Measurements from ENCODE around the gene NFIC. TPM values are rescaled to one million over a fixed set of nuclear protein-coding genes. Genes with fewer than 3 reads are reported as not detected.

NFIC gene
- total and polyA plus RNA-seq, 4 donors: 40.4 to 208 (median 49.8) TPM

DNA sequence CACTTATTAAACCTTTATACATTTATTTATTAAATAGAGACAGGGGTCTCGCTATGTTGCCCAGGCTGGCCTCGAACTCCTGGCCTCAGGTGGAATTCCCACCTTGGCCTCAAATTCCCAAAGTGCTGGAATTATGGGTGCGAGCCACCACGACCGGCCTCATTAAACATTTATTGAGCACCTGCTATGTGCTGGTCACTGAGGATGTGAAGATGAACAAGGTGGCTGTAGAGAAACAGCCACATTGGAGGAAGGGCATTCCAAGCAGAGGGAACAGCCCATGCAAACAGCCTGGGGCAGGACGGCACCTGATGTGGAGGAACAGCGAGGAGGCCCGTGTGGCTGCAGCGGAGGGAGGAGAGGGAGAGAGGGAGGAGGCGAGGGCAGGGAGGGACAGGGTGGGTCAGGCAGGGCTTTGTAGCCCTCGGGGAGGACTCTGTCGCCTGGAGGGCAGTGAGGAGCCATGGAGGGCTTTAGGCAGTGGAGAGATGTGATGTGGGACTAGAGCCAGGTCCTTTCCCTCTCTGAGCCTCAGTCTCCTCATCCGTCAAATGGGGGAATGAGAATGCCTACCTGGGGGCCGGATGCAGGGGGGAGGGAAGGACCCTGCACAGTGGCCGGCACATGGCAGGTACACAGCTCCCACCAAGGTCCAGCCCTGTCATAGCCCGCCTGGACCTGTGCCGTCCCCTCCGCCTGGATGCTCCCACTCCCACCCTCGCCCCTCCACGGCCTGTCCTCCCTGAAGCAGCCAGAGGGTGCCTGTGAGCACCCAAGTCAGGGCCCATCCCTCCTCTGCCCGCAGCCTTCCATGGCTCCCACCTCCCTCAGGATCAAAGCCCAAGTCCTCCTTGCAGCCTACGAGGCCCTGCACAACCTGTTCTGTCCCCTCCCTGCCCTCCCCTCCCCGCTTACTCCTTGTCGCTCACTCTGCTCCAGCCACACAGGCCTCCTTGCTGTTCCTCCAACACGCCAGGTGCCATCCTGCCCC lies 21.5 kb upstream of the NFIC start:
- H3K9me3 ChIP-seq (ENCODE audit: control insufficient read depth in 4 of 4, insufficient read depth in 3 of 4, low read length in 3 of 4): no peaks in the 10 kb centered on the region
- DNase-seq (no peak), ATAC-seq (ENCODE audit: insufficient read depth, low FRiP score) (no peak)
- TF ChIP-seq CTCF (IDR thresholded peaks at IDR 0.05; ENCODE audit: control extremely low read depth, extremely low read depth): no peak
- H3K27ac ChIP-seq (ENCODE audit: low read depth in 1 of 2, low read length in 1 of 2): no peak overlapping the region
- no peak overlapping the region for H3K4me3 ChIP-seq
- no peak overlapping the region for H3K9ac ChIP-seq (ENCODE audit: insufficient read depth in 1 of 2, low read length in 2 of 2)
- H3K36me3 ChIP-seq (ENCODE audit: control insufficient read depth in 4 of 4, insufficient read depth in 4 of 4, low read length in 4 of 4): no peaks in the 10 kb centered on the region
- H3K4me1 ChIP-seq (ENCODE audit: control insufficient read depth in 5 of 5, insufficient read depth in 5 of 5, low read length in 5 of 5): peaks cover 0 to 15% (median 4%) of the 10 kb centered on the region in 5 donors
- WGBS, 2 donors: 91% methylated on average over 24 to 25 of the region's 25 CpGs
- no peaks in the 10 kb centered on the region for H3K27me3 ChIP-seq (ENCODE audit: control insufficient read depth in 3 of 3, insufficient read depth in 3 of 3, low read length in 2 of 3)

- TF ChIP-seq CTCF (IDR thresholded peaks at IDR 0.05; ENCODE audit: control extremely low read depth, extremely low read depth): no peak
- Histone ChIP-seq H3K9ac (ENCODE audit: insufficient read depth in 1 of 2, low read length in 2 of 2) (no peak overlapping the region), H3K9me3 (ENCODE audit: control insufficient read depth in 4 of 4, insufficient read depth in 3 of 4, low read length in 3 of 4) (no peaks in the 10 kb centered on the region), H3K27me3 (ENCODE audit: control insufficient read depth in 3 of 3, insufficient read depth in 3 of 3, low read length in 2 of 3) (no peaks in the 10 kb centered on the region), H3K36me3 (ENCODE audit: control insufficient read depth in 4 of 4, insufficient read depth in 4 of 4, low read length in 4 of 4) (no peaks in the 10 kb centered on the region), H3K4me1 (ENCODE audit: control insufficient read depth in 5 of 5, insufficient read depth in 5 of 5, low read length in 5 of 5) (peaks cover 0 to 15% (median 4%) of the 10 kb centered on the region in 5 donors), H3K4me3 (no peak overlapping the region), H3K27ac (ENCODE audit: low read depth in 1 of 2, low read length in 1 of 2) (peak overlapping the region; percentile 25 to 60)
- WGBS, 2 donors: 68 to 77% methylated on average over 14 to 15 of the region's 15 CpGs
- no peak for ATAC-seq (ENCODE audit: insufficient read depth, low FRiP score)
- DNase-seq: peak in 1 of 3 donors; percentile 22
Observed at GRCh38 chr19:3345850-3346460, 20.4 kb upstream of the NFIC start.

DNA sequence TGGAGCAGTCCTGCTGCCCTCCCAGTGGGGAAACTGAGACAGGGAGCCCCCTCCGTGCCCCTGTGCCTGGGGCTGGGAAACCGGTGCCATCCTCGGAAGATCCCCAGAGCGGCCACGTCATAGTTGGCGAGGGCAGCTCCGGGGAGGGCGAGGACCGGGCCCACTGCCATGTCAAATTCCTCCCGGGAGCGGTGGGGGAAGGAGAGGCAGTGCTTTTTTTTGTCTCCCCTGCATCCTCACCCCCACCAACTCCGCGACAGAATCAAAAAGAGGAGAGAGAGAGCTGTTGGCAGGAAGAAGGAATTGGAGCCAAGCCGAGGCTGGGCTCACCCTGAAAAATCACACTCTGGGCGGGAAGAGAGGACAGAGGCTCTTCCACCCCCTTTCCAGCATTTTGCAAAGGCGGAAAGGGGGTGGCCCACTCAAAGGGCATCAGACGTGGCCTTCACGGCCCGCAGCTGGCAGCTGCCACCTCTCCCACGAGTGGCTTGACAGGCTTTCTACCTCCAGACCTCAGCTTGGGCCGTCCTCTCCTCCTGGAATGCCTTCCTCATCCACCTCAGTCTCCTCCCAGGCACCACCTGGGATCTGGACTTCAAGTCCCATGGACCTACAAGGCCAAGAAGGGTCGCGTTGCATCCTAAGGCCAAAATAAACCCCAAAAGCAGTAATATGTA lies 19.6 kb upstream of the NFIC start:
- DNase-seq: peak; percentile 90 to 96 (median 94)
- peaks cover 0 to 3% (median 0%) of the 10 kb centered on the region in 3 donors for H3K27me3 ChIP-seq (ENCODE audit: control insufficient read depth in 3 of 3, insufficient read depth in 3 of 3, low read length in 2 of 3)
- peak overlapping the region; percentile 25 to 60 for H3K27ac ChIP-seq (ENCODE audit: low read depth in 1 of 2, low read length in 1 of 2)
- no peaks in the 10 kb centered on the region for H3K9me3 ChIP-seq (ENCODE audit: control insufficient read depth in 4 of 4, insufficient read depth in 3 of 4, low read length in 3 of 4)
- H3K9ac ChIP-seq (ENCODE audit: insufficient read depth in 1 of 2, low read length in 2 of 2): no peak overlapping the region
- no peak overlapping the region for H3K4me3 ChIP-seq
- no peak for ATAC-seq (ENCODE audit: insufficient read depth, low FRiP score)
- no peak for TF ChIP-seq CTCF (IDR thresholded peaks at IDR 0.05; ENCODE audit: control extremely low read depth, extremely low read depth)
- no peaks in the 10 kb centered on the region for H3K36me3 ChIP-seq (ENCODE audit: control insufficient read depth in 4 of 4, insufficient read depth in 4 of 4, low read length in 4 of 4)
- WGBS, 2 donors: 31 to 60% methylated on average over 23 of the region's 23 CpGs
- H3K4me1 ChIP-seq (ENCODE audit: control insufficient read depth in 5 of 5, insufficient read depth in 5 of 5, low read length in 5 of 5): peaks cover 0 to 15% (median 4%) of the 10 kb centered on the region in 5 donors
